Suppressor macrophage treated with lipopolysaccharide for 1 hour (primary cell): ENCODE results near the gene ZNF511.

Experiments
- DNase-seq, 3 donors: peaks; one replicate each; pipeline ENCODE4 v3.0.0-alpha.2; 2020 to 2022

Gene ZNF511

DNA sequence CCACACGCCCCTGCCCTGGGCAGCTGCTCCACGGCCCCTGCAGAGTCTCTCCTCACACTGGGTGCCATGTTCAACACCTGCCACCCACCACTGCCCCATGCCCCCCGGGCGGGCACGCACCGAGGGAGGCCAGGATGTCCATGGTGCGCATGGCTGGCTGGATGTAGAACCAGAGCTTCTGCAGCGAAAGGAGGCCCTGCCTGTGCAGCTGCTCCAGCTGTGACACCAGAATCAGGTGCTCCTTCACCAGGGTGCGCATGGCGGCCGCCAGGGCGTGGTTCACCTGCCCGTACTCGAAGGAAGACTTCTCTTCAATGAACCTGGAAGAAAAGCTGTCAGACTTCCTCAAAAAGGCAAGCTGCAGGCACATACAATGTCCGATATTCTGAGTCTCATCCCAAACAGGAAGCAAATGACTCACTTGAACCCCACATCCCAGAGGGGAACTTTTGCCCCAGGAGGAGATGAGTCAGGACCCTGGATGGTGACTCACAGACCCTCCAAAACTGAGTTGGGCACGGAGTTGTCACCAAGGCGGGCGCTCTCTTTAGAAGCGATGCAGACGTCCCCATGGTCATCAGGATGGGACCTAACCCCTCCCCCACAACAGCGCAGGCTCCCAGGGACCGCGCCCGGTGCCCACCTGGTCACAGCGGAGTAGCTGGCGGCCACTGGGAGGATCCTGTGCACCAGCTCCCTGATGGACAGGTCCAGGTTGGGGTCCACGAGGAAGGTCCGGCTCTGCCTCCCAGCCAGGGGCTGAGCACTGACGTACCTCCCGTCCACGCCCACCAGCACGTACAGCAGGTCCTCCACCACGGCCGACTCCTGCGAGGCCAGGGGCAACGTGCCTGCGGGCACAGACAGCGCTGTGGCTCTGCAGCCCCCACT is 15.6 kb upstream of the ZNF511 start:
- DNase-seq, result peak; percentile 93 to 98 (median 97)

DNA sequence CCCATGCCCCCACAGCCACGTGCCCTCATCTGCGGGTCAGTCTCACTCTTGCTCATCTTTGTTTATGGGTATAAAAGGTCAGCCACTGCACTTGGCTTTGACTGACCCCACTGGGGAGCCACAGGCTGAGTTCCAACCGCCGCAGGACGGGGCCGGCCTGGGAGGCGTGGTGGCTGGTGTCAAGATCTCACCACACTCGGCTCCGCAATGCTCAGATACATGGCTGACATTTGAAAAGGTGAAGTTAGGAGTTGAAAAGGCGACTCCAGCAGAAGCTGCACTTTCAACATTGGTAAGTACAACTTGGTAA is 14.9 kb upstream of the ZNF511 start:
- DNase-seq, result no peak

DNA sequence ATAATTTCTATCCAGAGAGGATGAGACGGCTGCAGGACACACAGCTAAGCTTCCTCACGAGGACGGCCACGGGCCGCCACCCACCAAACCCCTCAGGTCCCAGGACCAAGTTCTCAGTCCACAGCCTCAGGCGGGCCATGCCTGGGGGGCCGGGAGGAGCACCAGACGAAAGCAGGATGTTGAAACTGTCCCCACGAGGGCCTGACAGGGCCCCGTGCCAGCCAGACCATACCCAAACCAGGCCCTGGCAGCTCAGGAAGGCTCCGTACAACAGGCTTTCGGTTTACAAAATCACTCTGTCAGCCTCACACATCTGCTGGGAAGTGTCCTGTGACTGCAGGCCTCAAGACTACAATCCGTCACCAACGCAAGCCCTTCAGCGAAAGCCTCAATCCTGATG is 14.5 kb upstream of the ZNF511 start:
- peak; percentile 79 to 89 (median 87) for DNase-seq

DNA sequence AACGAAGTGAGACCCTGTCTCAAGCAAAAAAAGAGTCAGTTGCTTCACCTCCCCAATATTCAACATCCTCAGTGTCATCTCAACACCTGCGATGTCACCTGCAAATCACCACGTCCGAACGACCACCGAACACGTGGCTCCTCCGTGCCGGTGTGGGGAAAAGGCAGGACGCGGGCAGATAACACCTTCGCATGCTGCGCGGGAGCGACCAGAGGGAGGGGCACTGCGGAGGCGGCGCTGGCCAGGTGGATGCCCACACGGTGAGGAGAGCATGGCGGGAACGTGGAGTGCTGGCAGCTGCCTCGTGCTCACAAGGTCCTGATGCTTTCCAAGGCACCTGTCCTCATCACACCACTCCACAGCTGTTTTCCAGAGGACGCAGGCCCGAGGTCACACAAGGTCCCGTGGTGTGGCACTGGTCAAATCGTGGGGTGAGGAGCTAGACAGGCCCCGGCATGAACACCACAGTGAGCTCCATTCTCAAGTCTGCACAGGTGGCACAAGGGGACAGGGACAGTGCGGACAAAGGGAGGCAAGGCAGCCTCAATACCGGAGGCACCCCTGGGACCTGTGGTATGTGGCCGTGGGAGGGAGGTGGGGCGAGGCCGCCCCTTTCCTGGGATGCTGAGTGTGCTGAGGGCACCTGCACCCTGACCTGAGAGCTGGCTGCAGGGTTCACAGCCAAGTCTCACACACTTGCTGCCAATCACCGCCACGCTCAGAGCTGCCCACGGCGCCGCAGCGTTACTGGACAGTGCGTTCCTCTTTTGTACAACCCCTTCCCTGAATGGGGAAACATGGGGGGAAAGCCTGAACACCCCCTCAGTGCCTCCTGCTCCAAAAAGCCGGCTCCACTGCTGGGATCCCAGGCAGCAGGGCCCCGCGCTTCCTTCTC is 13.0 kb upstream of the ZNF511 start:
- DNase-seq, result no peak

DNA sequence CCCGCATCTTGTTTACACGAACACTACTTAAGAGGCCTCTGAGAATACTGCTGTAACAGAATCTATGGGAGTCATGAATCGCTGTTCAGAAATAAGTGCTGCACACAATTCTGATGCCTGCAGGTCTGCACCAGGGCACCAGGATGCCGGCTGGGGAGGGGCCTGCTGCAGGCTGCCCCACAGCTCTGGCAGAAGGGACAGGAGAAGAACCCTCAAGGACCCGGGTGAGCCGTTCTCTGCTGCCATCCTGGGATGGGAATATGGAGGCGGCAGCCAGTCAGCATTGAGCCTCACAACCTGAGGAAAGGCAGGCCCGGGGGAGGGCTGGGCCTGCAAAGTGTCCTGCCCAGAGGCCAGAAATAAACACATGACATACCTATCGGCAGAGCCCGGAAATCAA is 11.2 kb upstream of the ZNF511 start:
- DNase-seq, result no peak

DNA sequence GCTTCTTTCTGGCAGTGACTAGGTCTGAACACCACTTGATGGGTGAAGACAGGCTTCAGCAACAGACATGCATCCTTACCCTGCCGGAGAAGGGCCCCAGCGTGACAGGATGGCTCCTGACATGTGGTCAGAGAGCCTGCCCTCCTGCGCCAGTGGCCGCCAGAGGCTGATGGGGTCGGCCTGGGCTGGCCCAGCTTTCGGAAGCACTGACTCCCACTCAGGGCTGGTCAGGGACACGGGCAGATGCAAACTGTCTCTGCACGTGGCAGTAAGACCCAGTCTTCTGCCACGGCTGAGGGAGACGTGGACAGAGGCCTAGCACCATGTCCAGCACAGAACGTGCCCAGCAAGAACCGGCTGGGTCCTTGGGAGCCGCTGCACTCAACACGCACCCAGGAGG is 10.2 kb upstream of the ZNF511 start:
- DNase-seq, result no peak

DNA sequence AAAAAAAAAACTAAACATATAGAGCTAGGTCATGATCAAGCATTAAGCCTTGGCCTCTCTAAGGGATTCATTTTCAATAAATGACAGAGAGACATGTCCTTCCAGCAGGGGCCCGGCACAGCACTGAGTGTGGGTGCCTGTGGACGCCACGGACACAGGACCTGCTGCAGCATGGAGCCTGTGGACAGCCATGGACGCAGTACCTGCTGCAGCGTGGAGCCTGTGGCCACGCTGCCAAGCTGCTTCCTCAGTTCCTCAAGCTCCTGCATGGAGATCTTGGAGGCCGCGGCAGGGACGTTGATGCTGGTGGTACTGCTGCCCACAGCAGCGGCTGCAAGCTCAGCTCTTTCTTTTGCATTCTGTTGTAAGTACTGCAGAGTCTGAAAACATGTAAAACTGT is 9.5 kb upstream of the ZNF511 start:
- no peak for DNase-seq

DNA sequence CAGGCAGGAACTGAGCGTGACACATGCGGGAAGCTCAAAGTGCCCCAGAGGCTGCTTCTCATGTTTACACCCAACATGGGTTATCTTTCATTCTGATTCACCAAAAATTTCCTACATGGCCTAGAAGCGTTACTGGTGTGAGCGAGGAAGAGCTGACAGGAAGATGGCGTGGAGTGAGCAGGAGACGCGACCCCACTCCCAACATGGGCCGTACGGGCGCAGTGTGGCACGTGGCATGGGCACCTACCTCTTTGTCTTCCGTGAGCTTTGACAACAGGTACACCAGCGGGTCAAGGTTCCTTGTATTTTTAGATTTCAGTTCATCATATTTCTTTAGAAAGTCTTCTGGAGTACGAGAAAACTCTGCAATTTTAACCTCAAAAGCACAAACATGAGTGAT is 9.0 kb upstream of the ZNF511 start:
- no peak for DNase-seq

DNA sequence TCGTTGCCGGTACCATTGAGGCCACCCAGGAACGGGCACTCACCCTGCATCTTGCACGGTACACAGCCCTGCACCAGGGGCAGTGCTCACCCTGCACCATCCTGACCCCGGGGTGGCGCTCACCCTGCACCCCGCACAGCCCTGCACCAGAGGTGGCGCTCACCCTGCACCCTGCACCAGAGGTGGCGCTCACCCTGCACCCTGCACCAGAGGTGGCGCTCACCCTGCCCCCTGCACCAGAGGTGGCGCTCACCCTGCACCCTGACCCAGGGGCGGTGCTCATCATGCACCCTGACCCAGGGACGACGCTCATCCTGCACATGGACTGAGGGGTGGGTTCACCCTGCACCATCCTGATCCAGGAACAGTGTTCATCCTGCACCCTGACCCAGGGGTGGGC is 6.5 kb upstream of the ZNF511 start:
- DNase-seq, result no peak

DNA sequence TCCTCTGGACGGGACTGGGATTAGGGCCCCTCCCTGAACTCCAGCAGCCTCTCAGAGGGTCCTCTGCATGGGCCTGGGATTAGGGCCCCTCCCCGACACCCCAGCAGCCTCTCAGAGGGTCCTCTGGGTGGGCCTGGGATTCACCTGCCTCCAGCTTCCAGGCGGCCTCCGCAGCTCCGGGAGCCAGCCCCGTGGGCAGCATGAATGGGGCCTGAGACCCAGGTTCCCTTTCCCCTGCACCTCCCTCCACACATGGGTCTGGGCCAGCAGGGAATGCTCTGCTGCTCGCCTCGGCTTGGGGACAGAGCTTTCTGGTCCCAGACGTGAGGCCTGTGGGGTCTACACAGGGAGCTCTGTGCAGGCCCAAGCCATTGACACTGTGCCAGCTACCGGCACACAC is 5.5 kb upstream of the ZNF511 start:
- DNase-seq, result no peak

DNA sequence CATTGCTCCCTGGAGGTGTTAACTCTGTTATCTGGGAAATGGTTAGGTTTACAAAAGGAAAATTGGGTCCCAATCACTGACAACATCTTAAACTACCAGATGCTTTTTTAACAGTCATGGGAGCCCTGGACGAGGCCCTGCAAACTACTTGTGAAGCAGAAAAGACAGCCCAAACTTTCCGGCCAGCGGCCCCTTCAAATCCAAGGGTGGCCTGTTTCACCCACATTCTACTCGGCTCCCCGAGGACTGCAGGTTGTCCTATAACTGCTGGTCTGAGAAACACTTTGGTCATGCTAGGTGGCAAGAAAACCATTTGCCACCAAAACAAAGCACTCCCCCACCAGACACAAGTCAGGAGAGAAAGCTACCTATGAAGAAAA is 2.6 kb upstream of the ZNF511 start:
- DNase-seq, result no peak

DNA sequence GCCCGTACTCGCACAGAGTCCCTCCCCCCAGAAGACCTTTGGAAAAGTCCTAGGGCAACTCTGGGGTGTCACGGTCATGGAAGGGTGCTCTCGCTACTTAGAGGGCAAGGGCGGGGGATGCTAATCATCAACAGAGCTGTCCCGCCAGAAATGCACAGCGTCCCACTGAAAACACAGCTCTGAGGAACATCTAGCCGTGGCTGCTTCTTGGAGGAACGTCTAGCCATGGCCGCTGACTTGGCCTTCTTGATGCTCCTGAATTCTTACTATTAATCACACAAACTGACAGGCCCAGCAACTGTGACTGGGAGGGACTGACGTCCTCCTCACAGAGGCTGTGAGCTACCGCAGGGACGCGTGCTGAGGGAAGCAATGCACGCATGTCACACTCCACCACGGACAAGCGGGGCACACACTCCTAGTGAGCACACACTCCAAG is 1.8 kb upstream of the ZNF511 start:
- no peak for DNase-seq

DNA sequence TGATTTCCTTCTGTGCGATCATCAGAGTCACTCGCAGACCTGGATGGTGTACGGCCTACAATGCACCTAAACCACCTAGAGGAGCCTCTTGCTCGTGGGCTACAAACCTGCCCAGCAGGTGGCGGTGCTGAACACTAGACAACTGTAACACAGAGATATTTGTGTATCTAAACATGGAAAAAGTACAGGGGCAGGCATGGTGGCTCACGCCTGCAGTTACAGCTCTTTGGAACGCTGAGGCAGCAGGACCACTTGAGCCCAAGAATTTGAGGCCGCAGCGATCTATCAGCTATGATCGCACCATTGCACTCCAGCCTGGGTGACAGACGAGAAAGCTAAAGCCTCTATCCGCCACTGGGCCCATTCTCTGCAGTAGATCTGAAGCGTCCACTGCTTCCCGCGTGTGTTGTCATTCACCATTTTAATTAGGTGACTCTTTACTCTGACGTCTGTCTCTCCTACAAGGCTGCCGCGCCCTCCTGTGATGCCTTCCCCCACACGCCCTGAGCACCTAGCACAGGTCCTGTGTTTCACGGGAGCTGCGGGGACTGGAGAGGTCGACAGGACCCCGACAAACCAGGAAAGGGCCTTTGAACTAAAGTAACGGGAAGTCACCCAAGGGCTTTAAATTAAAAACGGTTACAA is 816 bp upstream of the ZNF511 start:
- DNase-seq, result peak; percentile 42 to 60 (median 55)

DNA sequence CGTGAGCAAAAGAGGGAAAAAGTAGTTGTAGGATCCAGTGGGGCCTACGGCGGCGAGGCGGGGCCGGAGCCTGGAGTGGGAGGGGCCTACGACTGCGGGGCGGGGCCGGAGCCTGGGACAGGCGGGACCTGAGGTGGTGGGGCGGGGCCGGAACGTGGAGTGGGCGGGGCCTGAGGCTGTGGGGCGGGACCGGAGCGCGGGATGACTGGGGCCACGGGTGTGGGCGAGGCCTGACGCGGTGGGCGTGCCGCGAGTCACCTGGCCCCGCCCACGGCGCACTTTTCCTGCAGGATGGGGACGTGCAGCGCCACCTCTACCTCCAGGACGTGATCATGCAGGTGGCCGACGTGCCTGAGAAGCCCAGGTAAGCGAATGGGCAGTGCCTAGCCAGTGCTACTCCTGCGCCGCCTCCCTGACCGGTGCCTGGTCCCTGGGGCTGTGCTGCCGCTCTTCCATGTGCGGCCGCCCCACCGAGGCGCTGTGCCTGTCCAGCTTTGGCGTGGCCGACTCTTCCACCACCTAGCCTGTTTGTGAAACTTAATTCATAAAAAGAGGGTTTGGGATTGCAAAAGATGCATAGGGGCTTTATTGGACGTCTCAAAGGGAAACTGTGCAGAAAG is 496 bp downstream of the ZNF511 start:
- DNase-seq, result peak; percentile 94 to 98 (median 97)

DNA sequence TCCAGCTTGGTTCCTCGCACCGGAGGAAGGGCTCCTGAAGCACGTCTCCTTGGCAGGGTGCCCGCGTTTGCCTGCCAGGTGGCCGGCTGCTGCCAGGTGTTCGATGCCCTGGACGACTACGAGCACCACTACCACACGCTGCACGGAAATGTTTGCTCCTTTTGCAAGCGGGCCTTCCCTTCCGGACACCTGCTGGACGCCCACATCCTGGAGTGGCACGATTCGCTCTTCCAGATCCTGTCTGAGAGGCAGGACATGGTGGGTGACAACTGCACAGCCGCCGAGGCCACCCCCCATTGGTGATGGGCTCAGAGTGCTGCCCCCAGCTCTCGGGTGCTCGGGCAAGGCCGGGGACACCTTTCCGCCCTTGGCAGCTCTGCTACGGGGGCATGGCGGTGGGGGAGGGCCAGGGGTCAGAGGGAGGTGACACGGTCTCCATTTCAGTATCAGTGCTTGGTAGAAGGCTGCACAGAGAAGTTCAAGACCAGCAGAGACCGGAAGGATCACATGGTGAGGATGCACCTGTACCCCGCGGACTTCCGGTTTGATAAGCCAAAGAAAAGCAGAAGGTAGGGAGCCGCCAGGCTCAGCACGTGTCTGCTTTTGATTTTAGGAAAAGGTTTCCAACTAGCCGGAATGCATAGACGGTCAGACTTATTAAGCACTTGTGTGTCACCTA is 1.1 kb downstream of the ZNF511 start:
- no peak for DNase-seq

DNA sequence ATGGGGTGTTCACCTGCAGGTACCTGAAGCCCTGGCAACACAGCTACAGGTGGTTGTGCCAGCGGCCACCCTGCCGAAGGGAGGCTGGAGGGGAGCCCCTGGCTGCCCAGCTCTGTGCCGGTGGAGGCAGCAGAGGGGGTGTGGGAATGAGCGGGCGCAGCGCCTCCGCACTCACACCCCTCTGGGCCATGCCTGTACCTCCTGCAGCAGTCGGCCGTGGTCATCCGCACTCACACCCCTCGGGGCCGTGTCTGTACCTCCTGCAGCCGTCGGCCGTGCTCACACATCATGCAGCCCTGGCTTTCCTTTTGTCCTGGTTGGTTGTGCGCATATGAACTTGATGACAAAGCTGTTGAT is 1.7 kb downstream of the ZNF511 start:
- DNase-seq, result no peak

DNA sequence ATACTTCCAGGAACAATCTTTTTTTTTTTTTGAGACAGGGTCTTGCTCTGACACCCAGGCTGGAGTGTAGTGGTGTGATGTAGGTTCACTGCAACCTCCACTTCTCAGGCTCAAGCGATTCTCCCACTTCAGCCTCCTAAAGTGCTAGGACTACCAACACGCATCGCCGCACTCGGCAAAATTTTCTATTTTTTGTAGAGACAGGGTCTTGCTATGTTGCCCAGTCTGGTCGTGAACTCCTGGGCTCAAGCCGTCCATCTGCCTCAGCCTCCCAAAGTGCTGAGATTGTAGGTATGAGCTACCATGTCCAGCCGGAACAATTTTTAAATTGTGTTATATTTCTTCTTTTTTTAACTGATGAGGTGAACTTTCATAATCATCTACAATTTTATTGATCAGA is 2.1 kb downstream of the ZNF511 start:
- DNase-seq, result no peak

DNA sequence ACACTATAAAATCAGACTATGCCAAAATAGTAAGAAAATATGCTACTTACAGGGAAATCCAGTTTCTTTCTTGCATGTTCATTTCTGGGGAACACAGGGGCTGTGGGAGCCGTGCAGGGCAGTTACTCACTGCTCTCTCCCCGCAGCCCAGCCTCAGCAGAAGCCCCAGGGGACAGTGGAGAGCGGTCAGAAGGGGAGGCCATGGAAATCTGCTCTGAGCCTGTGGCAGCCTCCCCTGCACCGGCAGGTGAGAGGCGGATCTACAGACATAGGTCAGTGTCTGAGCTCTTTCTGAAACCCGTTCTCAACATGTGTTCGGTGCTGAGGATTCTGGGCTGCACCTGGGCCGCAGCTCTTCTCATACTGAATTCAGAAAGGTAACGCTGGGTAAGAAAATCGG is 2.9 kb downstream of the ZNF511 start:
- DNase-seq, result no peak

DNA sequence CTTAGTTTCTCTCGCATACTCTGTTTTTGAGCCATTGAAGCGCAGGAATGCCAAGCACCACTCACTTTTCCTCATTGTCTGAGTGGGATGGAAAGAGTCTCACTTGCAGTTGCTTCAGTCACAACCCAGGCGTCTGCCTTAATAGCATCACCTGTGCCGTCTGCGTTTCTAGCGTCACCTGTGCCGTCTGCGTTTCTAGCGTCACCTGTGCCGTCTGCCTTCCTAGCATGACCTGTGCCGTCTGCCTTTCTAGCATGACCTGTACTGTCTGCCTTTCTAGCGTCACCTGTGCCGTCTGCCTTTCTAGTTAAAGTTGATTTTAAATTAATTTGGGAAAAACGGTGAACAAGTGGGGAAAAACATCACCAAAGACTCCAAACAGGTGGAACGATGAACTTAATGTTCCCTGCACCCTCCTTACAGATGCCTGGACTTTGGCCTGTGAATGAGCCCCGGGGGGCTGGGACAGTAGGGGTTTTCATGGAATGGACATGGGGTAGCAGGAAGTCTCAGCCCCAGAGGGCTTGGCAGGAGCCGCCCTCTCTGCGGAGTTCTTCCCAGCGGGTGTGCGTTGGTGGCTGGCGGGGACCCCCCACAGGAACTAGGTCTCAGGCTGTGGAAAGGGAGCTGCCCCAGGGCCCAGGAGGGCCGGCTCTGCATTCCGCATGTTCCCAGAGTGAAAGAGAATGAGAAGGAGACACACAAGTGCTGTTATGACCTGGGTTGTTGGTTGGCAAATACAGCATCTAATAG is 3.5 kb downstream of the ZNF511 start:
- no peak for DNase-seq

DNA sequence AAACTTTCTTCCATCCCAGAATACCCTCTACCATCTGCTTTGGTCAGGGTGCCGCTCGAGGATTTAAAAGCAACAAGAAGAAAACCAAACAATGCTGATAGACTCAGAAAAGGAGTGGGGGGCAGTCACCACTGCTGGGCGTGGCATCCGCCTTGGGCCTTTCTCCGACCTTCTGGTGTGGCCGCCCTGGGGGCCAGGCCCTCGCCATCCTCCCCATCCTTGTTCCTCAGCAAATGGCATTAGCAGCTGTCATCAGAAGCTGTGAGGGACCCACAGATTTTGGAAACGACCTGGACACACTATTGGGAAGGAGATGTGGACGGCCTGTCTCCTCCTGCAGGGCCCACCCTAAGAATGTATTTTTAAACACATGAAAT is 4.0 kb downstream of the ZNF511 start:
- no peak for DNase-seq

DNA sequence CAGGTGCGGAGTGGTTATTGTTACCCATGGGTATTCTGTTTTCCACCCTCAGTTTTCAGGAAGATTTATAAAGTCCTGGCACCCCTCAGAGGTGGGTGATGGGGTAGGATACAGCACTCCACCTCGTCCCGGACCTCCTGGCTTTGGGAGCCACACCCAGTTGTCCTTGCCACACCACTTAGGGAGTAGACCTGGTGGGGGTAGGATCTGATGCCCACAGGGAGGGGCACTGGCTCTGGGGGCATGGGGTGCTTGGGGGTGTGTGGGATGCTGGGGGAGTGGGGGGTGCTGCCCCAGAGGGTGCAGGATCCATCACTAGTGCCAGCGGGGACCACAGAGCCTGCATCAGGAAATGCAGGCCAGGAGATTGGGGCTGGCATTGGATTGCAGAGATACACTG is 4.5 kb downstream of the ZNF511 start:
- no peak for DNase-seq

DNA sequence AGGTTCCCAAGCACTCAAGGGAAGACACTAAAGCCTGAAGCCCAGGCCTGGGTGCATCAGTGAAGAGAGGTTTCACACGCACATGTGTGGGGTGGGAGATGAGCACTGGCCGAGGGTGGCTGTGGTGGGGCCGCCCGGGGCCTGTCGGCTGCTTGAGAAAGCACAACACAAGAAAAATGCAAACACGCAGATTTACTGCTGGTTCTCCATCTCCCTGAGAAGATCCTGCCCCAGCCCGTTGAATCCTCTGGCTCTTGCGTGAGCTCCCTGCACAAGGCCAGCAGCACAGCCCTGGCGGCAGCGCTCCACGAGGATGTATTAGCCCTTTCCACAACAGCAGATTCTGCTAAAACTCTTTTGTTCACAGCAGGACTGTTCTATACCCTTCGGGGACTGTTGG is 6.2 kb downstream of the ZNF511 start:
- DNase-seq, result no peak
